DOHH2 (cell line): Measurements from ENCODE around the gene OR2L5.

ENCODE experiments used
- H3F3A ChIP-seq: fragments of 200-600 bp; sonication (generic), shearing (Covaris generic); 2 replicates; pipeline ENCODE4 v1.6.0; 2016; ENCODE audit warnings: antibody characterized with exemption, mild to moderate bottlenecking; ENCODE audit not compliant: control insufficient read depth, insufficient read depth
- H3K27ac ChIP-seq: fragments of 200-600 bp; sonication (generic); 2 replicates; pipeline ENCODE4 v1.5.1; 2014; ENCODE audit warnings: low read depth, mild to moderate bottlenecking, low read length, moderate library complexity
- H3K27me3 ChIP-seq: fragments of 200-600 bp; sonication (generic); 2 replicates; pipeline ENCODE4 v1.6.1; 2014; ENCODE audit warnings: mild to moderate bottlenecking, low read length, mixed read lengths; ENCODE audit not compliant: control insufficient read depth
- H3K36me3 ChIP-seq: fragments of 200-600 bp; sonication (generic); 2 replicates; pipeline ENCODE4 v1.6.1; 2014; ENCODE audit warnings: mild to moderate bottlenecking, low read length, moderate library complexity, mixed read lengths; ENCODE audit not compliant: control insufficient read depth
- H3K4me1 ChIP-seq: fragments of 200-600 bp; sonication (generic); 2 replicates; pipeline ENCODE4 v1.6.1; 2014; ENCODE audit warnings: mild to moderate bottlenecking, low read length, mixed read lengths; ENCODE audit not compliant: control insufficient read depth
- H3K4me2 ChIP-seq: fragments of 200-600 bp; sonication (generic); 2 replicates; pipeline ENCODE4 v1.6.0; 2014; ENCODE audit warnings: mild to moderate bottlenecking, low read length, moderate library complexity
- H3K4me3 ChIP-seq: fragments of 200-600 bp; sonication (generic); 2 replicates; pipeline ENCODE4 v1.5.1; 2014; ENCODE audit warnings: mild to moderate bottlenecking, low read length, mixed read lengths
- H3K79me2 ChIP-seq: fragments of 200-600 bp; sonication (generic); 2 replicates; pipeline ENCODE4 v1.6.1; 2014; ENCODE audit warnings: mild to moderate bottlenecking, low read length, mixed read lengths; ENCODE audit not compliant: control insufficient read depth
- H3K9me2 ChIP-seq: fragments of 200-600 bp; sonication (generic); replicated peaks from 2 replicates; pipeline ENCODE4 v1.6.1; 2014; ENCODE audit warnings: mild to moderate bottlenecking, low read length, mixed read lengths; ENCODE audit not compliant: control insufficient read depth
- H3K9me3 ChIP-seq: fragments of 200-600 bp; sonication (generic); 2 replicates; pipeline ENCODE4 v1.6.1; 2014; ENCODE audit warnings: antibody characterized with exemption, low read length, mixed read lengths; ENCODE audit not compliant: control insufficient read depth, insufficient read depth
- H4K20me1 ChIP-seq: fragments of 200-600 bp; sonication (generic); 2 replicates; pipeline ENCODE4 v1.6.0; 2014; ENCODE audit warnings: low read depth, mild to moderate bottlenecking, antibody characterized with exemption, low read length, moderate library complexity; ENCODE audit not compliant: control insufficient read depth, insufficient read depth
- EZH2phosphoT487 ChIP-seq: fragments of 200-600 bp; sonication (generic); IDR thresholded peaks from 2 replicates; pipeline ENCODE4 v1.6.1; 2017; ENCODE audit warnings: borderline replicate concordance, mild to moderate bottlenecking, antibody characterized with exemption, low read length, moderate library complexity, mixed read lengths
- TF ChIP-seq, protein P1 (sequence below): fragments of 200-600 bp; sonication (generic); IDR thresholded peaks from one replicate; pipeline ENCODE4 v1.5.1; 2014; ENCODE audit warnings: antibody characterized with exemption, mild to moderate bottlenecking, low read depth, low read length; ENCODE audit not compliant: poor library complexity, severe bottlenecking

OR2L5 gene, protein sequence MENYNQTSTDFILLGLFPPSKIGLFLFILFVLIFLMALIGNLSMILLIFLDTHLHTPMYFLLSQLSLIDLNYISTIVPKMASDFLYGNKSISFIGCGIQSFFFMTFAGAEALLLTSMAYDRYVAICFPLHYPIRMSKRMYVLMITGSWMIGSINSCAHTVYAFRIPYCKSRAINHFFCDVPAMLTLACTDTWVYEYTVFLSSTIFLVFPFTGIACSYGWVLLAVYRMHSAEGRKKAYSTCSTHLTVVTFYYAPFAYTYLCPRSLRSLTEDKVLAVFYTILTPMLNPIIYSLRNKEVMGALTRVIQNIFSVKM

DNA sequence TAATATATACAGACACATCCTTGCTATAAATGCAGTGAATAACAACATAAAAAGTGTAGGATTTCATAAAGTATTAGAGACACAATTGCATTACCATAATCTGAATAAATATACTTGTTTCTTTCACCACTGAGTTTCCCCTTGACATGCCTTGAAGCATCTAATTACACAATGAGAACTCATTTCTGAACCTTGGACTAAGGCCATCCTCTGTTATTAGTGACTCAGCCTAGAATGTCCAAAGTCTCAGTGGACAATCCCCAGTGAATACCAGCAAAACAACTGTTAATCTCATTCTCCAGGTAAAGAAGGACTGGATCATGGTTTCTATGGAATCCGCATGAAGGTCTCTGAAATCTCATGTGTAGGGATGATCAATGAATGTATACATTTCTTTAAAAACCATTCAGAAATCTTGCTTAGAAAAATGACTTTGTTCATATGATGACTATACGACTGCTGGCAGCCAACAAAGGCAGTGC lies at the start of gene OR2L5:
Gene OR2L5 (plus strand): TSS at position 432 of the 482 bp plus-strand sequence. CDS start 8,288 bp downstream, outside the sequence.
- H3K4me2 ChIP-seq: no peak within 1 kb of the TSS
- no peaks in the 10 kb centered on the region for H3K27me3 ChIP-seq
- no peaks in the 10 kb centered on the region for H3K4me1 ChIP-seq
- H4K20me1 ChIP-seq: no peaks in the 10 kb centered on the region
- H3K36me3 ChIP-seq: no peaks in the 10 kb centered on the region
- H3K79me2 ChIP-seq: no peaks in the 10 kb centered on the region
- no peak within 1 kb of the TSS for H3K27ac ChIP-seq
- H3K9me2 ChIP-seq: no peaks in the 10 kb centered on the region
- TF ChIP-seq, protein P1, sequence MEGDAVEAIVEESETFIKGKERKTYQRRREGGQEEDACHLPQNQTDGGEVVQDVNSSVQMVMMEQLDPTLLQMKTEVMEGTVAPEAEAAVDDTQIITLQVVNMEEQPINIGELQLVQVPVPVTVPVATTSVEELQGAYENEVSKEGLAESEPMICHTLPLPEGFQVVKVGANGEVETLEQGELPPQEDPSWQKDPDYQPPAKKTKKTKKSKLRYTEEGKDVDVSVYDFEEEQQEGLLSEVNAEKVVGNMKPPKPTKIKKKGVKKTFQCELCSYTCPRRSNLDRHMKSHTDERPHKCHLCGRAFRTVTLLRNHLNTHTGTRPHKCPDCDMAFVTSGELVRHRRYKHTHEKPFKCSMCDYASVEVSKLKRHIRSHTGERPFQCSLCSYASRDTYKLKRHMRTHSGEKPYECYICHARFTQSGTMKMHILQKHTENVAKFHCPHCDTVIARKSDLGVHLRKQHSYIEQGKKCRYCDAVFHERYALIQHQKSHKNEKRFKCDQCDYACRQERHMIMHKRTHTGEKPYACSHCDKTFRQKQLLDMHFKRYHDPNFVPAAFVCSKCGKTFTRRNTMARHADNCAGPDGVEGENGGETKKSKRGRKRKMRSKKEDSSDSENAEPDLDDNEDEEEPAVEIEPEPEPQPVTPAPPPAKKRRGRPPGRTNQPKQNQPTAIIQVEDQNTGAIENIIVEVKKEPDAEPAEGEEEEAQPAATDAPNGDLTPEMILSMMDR: no peak
- no peak for TF ChIP-seq EZH2phosphoT487
- H3F3A ChIP-seq: no peaks in the 10 kb centered on the region
- H3K4me3 ChIP-seq: no peak within 1 kb of the TSS
- peaks cover 4% of the 10 kb centered on the region; the same call in 1 of the 2 replicates for H3K9me3 ChIP-seq

DNA sequence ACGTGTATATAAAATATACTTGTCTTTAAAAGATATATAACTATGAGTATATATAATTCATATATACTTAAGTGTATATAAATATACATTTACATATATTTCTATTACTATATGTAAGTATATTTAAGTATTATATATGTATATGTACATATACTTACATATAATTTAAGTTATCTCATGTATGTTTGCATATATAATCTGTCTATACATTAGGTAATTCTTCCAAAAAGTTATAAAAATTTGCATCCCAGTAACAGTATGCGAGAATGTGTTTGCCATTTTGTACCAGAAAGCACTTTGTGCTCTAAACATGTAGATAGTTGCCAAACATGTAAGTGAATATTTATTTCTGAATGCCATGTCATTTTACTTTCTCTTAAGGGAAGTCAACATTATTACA lies 48.5 kb upstream of the OR2L5 start, which contains the start of gene OR2AK2:
Gene OR2AK2 (plus strand): TSS at position 301 of the 400 bp plus-strand sequence. CDS start 144 bp downstream, outside the sequence.
- H3K4me3 ChIP-seq: no peak within 1 kb of the TSS
- no peaks in the 10 kb centered on the region for H3K36me3 ChIP-seq
- H3K9me2 ChIP-seq: no peaks in the 10 kb centered on the region
- H3K4me2 ChIP-seq: peak within 1 kb of the TSS; percentile 60; the same call in 1 of the 2 replicates
- no peaks in the 10 kb centered on the region for H3K9me3 ChIP-seq
- no peaks in the 10 kb centered on the region for H3K27me3 ChIP-seq
- no peak within 1 kb of the TSS; the same call in 1 of the 2 replicates for H3K27ac ChIP-seq
- TF ChIP-seq EZH2phosphoT487: no peak
- TF ChIP-seq, protein P1: no peak
- no peaks in the 10 kb centered on the region for H4K20me1 ChIP-seq
- no peaks in the 10 kb centered on the region for H3K79me2 ChIP-seq
- H3K4me1 ChIP-seq: peaks cover 25% of the 10 kb centered on the region
- peaks cover 5% of the 10 kb centered on the region; the same call in 1 of the 2 replicates for H3F3A ChIP-seq

GRCh38 chr1:247966532-247967204 lies 46.8 kb upstream of the OR2L5 start:
- Histone ChIP-seq H3K9me3 (no peaks in the 10 kb centered on the region), H3K4me1 (peaks cover 25% of the 10 kb centered on the region), H3K9me2 (no peaks in the 10 kb centered on the region), H3K36me3 (no peaks in the 10 kb centered on the region), H3F3A (peaks cover 5% of the 10 kb centered on the region; the same call in 1 of the 2 replicates), H4K20me1 (no peaks in the 10 kb centered on the region), H3K79me2 (no peaks in the 10 kb centered on the region), H3K27me3 (no peaks in the 10 kb centered on the region), H3K4me2 (peak overlapping the region; percentile 60), H3K4me3 (peak overlapping the region; percentile 45), H3K27ac (peak overlapping the region; percentile 44)
- TF ChIP-seq, protein P1: no peak
- no peak for TF ChIP-seq EZH2phosphoT487
